ENCODE results near the gene ANAPC1. TPM values are rescaled to one million over a fixed set of nuclear protein-coding genes. Genes with fewer than 3 reads are reported as not detected.

Gene ANAPC1
- polyA plus RNA-seq, 2 of the 4 experiments (the other 2 are of a cell fraction), result 45.3 to 79.3 TPM

- Histone ChIP-seq H3K9me3 (no peaks in the 10 kb centered on the region), H3K4me3 (peak overlapping the region; percentile 86), H3K4me2 (peak overlapping the region; percentile 84), H3K27ac (peak overlapping the region; percentile 72 to 93), H3K4me1 (peaks cover 4% of the 10 kb centered on the region; the same call in 2 of the 3 replicates)
- ChIA-PET POLR2A (interaction anchor here (0.6 kb wide), 1 partner anchor 156 kb away, joined by 3 read pairs; no protein-coding TSS in a partner anchor), CTCF (interaction anchor here (1.0 to 15.8 kb wide), 5 partner anchors 10 to 150 kb away, joined by 3 to 336 read pairs (median 5); partner anchors contain the start of gene TMEM87B)
- TF ChIP-seq ZC3H11A (IDR thresholded peaks at IDR 0.05) (no peak), PHF8 (IDR thresholded peaks at IDR 0.05; ENCODE audit: borderline replicate concordance, low read depth) (peak; percentile 72), GATA3 (IDR thresholded peaks at IDR 0.05; ENCODE audit: borderline replicate concordance) (no peak), USF2 (IDR thresholded peaks at IDR 0.05) (no peak), HOXA7 (CRISPR knock-in tag; IDR thresholded peaks at IDR 0.05) (no peak), MYC (IDR thresholded peaks at IDR 0.05; ENCODE audit: borderline replicate concordance, low read length) (no peak), JUN (IDR thresholded peaks at IDR 0.05) (no peak), RARB (CRISPR knock-in tag; IDR thresholded peaks at IDR 0.05) (no peak), RNF2 (IDR thresholded peaks at IDR 0.05; ENCODE audit: borderline replicate concordance, low read depth) (peak; percentile 65; the same call in 1 of the 2 replicates), KDM1A (IDR thresholded peaks at IDR 0.05; ENCODE audit: low read depth) (no peak), MAFK (IDR thresholded peaks at IDR 0.05; ENCODE audit: partially characterized antibody) (no peak)
- WGBS (ENCODE audit: missing lambda C conversion rate), result 10% methylated on average over 39 of the region's 70 CpGs
- peak in 1 of 2 experiments; percentile 18 for DNase-seq (ENCODE audit: low read depth in 1 of 2, low spot score in 1 of 2)
- FAIRE-seq, result no peak
- ATAC-seq, result peak; percentile 40 to 45
Measured at GRCh38 chr2:111898703-111899514, 14.9 kb upstream of the ANAPC1 start.

GRCh38 chr2:111897924-111898702, 14.1 kb upstream of the ANAPC1 start, which contains the start of gene MERTK:
Gene MERTK, plus strand, starts transcription at chr2:111898607. Its CDS starts 129 bp downstream, at chr2:111898736.
- FAIRE-seq, result no peak
- peak within 1 kb of the TSS; percentile 80 to 93 for H3K27ac ChIP-seq
- TF ChIP-seq POLR2A (IDR thresholded peaks at IDR 0.05; ENCODE audit: low read length) (peak; percentile 96), BHLHE40 (IDR thresholded peaks at IDR 0.05; ENCODE audit: low read depth, low read length) (no peak), BCL3 (IDR thresholded peaks at IDR 0.05) (peak; percentile 78; the same call in 1 of the 3 replicates), SMC3 (IDR thresholded peaks at IDR 0.05) (peak; percentile 67), CBX8 (IDR thresholded peaks at IDR 0.05) (no peak), CBX2 (IDR thresholded peaks at IDR 0.05; ENCODE audit: borderline replicate concordance, low read depth) (no peak), EHF (CRISPR knock-in tag; IDR thresholded peaks at IDR 0.05) (no peak), FOXS1 (CRISPR knock-in tag; IDR thresholded peaks at IDR 0.05) (no peak), CTCF (IDR thresholded peaks at IDR 0.05) (peak; percentile 58), JUN (IDR thresholded peaks at IDR 0.05) (peak; percentile 51 to 69; a peak in 3 of 5 replicates), PHF8 (IDR thresholded peaks at IDR 0.05; ENCODE audit: borderline replicate concordance, low read depth) (peak; percentile 95; the same call in 1 of the 2 replicates), RAD21 (conservative IDR thresholded peaks at IDR 0.05 in 1 of 2, IDR thresholded peaks at IDR 0.05 in 1 of 2) (peak; percentile 48 to 72), ZFP36 (IDR thresholded peaks at IDR 0.05; ENCODE audit: borderline replicate concordance, partially characterized antibody) (no peak)
- TF ChIP-seq, protein P1, sequence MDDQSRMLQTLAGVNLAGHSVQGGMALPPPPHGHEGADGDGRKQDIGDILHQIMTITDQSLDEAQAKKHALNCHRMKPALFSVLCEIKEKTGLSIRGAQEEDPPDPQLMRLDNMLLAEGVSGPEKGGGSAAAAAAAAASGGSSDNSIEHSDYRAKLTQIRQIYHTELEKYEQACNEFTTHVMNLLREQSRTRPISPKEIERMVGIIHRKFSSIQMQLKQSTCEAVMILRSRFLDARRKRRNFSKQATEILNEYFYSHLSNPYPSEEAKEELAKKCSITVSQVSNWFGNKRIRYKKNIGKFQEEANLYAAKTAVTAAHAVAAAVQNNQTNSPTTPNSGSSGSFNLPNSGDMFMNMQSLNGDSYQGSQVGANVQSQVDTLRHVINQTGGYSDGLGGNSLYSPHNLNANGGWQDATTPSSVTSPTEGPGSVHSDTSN (IDR thresholded peaks at IDR 0.05), result no peak
- TF ChIP-seq, protein P2, sequence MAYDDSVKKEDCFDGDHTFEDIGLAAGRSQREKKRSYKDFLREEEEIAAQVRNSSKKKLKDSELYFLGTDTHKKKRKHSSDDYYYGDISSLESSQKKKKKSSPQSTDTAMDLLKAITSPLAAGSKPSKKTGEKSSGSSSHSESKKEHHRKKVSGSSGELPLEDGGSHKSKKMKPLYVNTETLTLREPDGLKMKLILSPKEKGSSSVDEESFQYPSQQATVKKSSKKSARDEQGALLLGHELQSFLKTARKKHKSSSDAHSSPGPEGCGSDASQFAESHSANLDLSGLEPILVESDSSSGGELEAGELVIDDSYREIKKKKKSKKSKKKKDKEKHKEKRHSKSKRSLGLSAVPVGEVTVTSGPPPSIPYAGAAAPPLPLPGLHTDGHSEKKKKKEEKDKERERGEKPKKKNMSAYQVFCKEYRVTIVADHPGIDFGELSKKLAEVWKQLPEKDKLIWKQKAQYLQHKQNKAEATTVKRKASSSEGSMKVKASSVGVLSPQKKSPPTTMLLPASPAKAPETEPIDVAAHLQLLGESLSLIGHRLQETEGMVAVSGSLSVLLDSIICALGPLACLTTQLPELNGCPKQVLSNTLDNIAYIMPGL (CRISPR knock-in tag; IDR thresholded peaks at IDR 0.05; ENCODE audit: borderline replicate concordance), result no peak
- TF ChIP-seq, protein P3, sequence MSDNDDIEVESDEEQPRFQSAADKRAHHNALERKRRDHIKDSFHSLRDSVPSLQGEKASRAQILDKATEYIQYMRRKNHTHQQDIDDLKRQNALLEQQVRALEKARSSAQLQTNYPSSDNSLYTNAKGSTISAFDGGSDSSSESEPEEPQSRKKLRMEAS (IDR thresholded peaks at IDR 0.05), result peak; percentile 31; the same call in 1 of the 2 replicates
- TF ChIP-seq, protein P4, sequence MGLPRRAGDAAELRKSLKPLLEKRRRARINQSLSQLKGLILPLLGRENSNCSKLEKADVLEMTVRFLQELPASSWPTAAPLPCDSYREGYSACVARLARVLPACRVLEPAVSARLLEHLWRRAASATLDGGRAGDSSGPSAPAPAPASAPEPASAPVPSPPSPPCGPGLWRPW (IDR thresholded peaks at IDR 0.05), result no peak
- peak; percentile 82 to 87 for DNase-seq (ENCODE audit: low read depth in 1 of 2, low spot score in 1 of 2)
- ChIA-PET CTCF (interaction anchor here (0.7 to 15.8 kb wide), 12 partner anchors 9 to 165 kb away, joined by 3 to 336 read pairs (median 3); partner anchors contain the start of gene TMEM87B), POLR2A (interaction anchor here (0.6 kb wide), 4 partner anchors 134 to 642 kb away, joined by 3 to 7 read pairs (median 4); partner anchors contain the start of gene TMEM87B)
- peak within 1 kb of the TSS; percentile 86 for H3K4me3 ChIP-seq
- peak; percentile 90 to 93 for ATAC-seq
- peak within 1 kb of the TSS; percentile 84 for H3K4me2 ChIP-seq
- H3K9me3 ChIP-seq, result no peaks in the 10 kb centered on the region
- peaks cover 4% of the 10 kb centered on the region; the same call in 2 of the 3 replicates for H3K4me1 ChIP-seq
- WGBS (ENCODE audit: missing lambda C conversion rate), result 2% methylated on average over 28 of the region's 71 CpGs

All from A549 (cell line).